Suppressor macrophage treated with lipopolysaccharide for 4 hours (primary cell): ENCODE results near the gene OSBPL10.
A peak's percentile ranks its signal among the peaks of the same experiment; 100 is the strongest.
"Not testable (repeated sequence)": the region's sequence is repeated elsewhere in the genome, so short reads cannot be mapped to it uniquely, and the experiment has no call there.

ENCODE experiments used
- DNase-seq: peaks from one replicate; pipeline ENCODE4 v3.0.0-alpha.2; 2020

Gene OSBPL10

GRCh38 chr3:31802981-31803740 is 177.9 kb downstream of the OSBPL10 start:
- peak; percentile 73 for DNase-seq

- DNase-seq = no peak
Observed at GRCh38 chr3:31800436-31800835, 180.6 kb downstream of the OSBPL10 start.

- DNase-seq = no peak
Observed at GRCh38 chr3:31798840-31799239, 182.2 kb downstream of the OSBPL10 start.

- no peak for DNase-seq
Observed at GRCh38 chr3:31793821-31794220, 187.2 kb downstream of the OSBPL10 start.

GRCh38 chr3:31791090-31791430 is 190.0 kb downstream of the OSBPL10 start:
- no peak for DNase-seq

- DNase-seq = no peak
Observed at GRCh38 chr3:31790193-31791089, 190.6 kb downstream of the OSBPL10 start.

GRCh38 chr3:31789429-31789828 is 191.6 kb downstream of the OSBPL10 start:
- DNase-seq = no peak

GRCh38 chr3:31785734-31786133 is 195.3 kb downstream of the OSBPL10 start:
- DNase-seq = no peak

- DNase-seq = no peak
Observed at GRCh38 chr3:31785286-31785685, 195.8 kb downstream of the OSBPL10 start.

GRCh38 chr3:31783851-31784250 is 197.2 kb downstream of the OSBPL10 start:
- not testable (repeated sequence) for DNase-seq

GRCh38 chr3:31782306-31782705 is 198.8 kb downstream of the OSBPL10 start:
- DNase-seq = not testable (repeated sequence)

- DNase-seq = no peak
Observed at GRCh38 chr3:31779514-31779913, 201.5 kb downstream of the OSBPL10 start.

GRCh38 chr3:31777887-31778286 is 203.2 kb downstream of the OSBPL10 start:
- DNase-seq = no peak

- DNase-seq = no peak
Observed at GRCh38 chr3:31777092-31777491, 204.0 kb downstream of the OSBPL10 start.

GRCh38 chr3:31776016-31776415 is 205.0 kb downstream of the OSBPL10 start:
- no peak for DNase-seq

- no peak for DNase-seq
Observed at GRCh38 chr3:31775383-31775782, 205.7 kb downstream of the OSBPL10 start.

- no peak for DNase-seq
Observed at GRCh38 chr3:31772758-31773473, 208.1 kb downstream of the OSBPL10 start.

GRCh38 chr3:31772272-31772671 is 208.8 kb downstream of the OSBPL10 start:
- DNase-seq = no peak

- DNase-seq = no peak
Observed at GRCh38 chr3:31770822-31771326, 210.2 kb downstream of the OSBPL10 start.

- peak; percentile 73 for DNase-seq
Observed at GRCh38 chr3:31768479-31769125, 212.5 kb downstream of the OSBPL10 start.

- DNase-seq = no peak
Observed at GRCh38 chr3:31767920-31768319, 213.1 kb downstream of the OSBPL10 start.

- DNase-seq = no peak
Observed at GRCh38 chr3:31766669-31767068, 214.4 kb downstream of the OSBPL10 start.

GRCh38 chr3:31765871-31766270 is 215.2 kb downstream of the OSBPL10 start:
- DNase-seq = no peak
